H1 (cell line): Measurements from ENCODE around the gene RLBP1. TPM values are rescaled to one million over a fixed set of nuclear protein-coding genes. Genes with fewer than 3 reads are reported as not detected.

Experiments
- E2F6 ChIP-seq: IDR thresholded peaks from 2 replicates; pipeline ENCODE4 v1.6.1; 2012; ENCODE audit warnings: inconsistent platforms
- polyA plus RNA-seq, 7 experiments: library from polyadenylated mRNA; depleted of rRNA in 3 of 7; stranded (reverse) in 5 of 7; unstranded in 2 of 7; fragments of >200 nt in 5 of 7; fragments of 200-250 nt in 2 of 7; gene quantifications; 1 replicate in 5 of 7; 2 replicates in 1 of 7; 4 replicates in 1 of 7; pipeline versions ENCODE4 v1.2.1 to v1.2.3, GENCODE V29; 2011 to 2013; ENCODE audit warnings: missing spikeins in 2 of 7, mixed read lengths in 2 of 7
- total RNA-seq: library from RNA; stranded (reverse); fragmentation: NEBNext Ultra II Directional; extraction: Animal tissue kit (Norgen Biotek cat#: 25700); gene quantifications from 2 replicates; pipeline ENCODE4 v1.2.1, GENCODE V29; 2021

The RLBP1 gene
- total and polyA plus RNA-seq, 2 of the 8 experiments (the other 6 are each of a cell fraction or from before 2014, with no cell fraction given): 0.05 TPM; not detected in 1

DNA sequence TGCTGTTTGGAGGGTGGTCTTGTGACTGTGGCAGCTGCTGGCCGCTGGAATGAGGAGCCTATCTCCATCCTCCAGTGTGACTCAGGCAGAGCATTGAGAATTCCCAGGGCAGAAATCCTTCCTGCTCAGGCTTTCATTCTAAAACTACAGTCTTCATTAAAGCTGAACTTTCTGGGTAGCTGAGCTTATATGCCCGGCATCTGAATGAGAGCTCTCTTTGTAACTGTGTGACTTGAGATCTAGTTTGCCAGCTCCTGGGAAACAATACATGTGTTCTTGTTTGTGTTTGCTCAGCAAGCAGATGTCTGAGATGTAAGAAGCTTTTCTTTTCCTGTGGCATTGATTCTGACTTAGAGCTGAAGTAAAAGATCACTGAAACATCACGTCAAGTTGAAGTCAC, 22.4 kb downstream of the RLBP1 start (continued):
- no peak for TF ChIP-seq E2F6
- TF ChIP-seq, all 59 proteins: peak for 0
